GM18870 (cell line): ENCODE data around the gene DDI2.
"Not testable (repeated sequence)": the region's sequence is repeated elsewhere in the genome, so short reads cannot be mapped to it uniquely, and the experiment has no call there.

Source experiments
- ATAC-seq: cut with Tn5 transposase; IDR thresholded peaks from one replicate; pipeline ENCODE4 v1.9.1; 2021; ENCODE audit warnings: moderate library complexity; ENCODE audit not compliant: unreplicated experiment

The DDI2 gene

DNA sequence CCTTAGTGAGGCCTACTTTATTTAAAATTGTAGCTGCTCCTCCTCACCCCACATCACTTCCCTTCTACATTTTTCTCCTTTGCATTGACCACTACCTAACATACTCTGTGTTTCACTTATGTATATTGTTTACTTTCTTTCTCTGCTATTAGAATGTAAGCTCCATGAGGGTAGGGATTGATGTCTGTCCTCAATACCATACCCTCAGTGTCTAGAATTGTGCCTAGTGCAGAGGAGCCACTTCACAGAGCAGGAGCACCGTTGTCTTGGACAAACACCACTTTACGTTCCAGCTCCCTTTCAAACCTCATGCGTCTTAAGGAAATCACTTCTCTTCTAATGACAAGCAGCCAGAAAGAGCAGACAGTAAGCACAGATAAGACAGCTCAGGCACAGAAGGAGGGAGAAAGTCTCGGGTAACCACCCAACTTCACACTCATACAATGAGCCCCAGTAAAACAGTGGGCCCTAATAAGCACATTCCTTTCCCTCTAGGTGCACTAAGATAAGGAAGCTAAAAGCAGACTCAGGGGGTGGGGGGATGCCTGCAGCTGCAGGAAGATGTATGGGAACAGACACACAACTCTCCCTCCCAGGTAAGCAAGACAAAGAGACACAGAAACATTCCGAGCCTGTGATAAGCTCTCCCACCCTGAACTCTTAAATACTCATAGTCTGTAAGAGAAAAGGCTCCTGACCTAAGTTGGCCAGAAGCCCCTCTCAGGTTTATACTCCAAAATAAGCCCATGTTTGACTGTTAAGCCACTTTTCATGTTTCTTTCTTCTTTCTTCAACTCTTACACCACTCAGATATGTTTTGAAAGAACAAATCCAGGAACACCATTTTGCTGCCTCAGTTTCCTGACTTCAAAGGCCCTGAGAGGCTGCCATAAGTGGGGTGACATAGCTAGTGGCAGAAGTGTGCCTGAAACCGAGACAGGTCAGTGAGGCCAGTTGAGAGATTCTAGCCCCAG lies 59.7 kb downstream of the DDI2 start:
- ATAC-seq = no peak

DNA sequence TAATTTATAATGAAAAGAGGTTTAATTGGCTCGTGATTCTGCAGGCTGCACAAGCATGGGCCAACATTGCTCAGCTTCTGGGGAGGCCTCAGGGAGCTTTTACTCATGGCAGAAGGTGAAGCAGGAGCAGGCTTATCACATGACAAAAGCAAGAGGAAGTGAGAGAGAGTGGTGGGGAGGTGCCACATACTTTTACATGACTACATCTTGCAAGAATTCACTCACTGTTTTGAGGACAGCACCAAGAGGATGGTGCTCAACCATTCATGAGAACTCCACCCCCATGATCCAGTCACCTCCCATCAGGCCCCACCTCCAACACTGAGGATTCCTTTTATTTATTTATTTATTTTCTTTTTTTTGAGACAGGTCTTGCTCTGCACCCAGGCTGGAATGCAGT lies 61.3 kb downstream of the DDI2 start:
- no peak for ATAC-seq

GRCh38 chr1:15680131-15680530 lies 62.9 kb downstream of the DDI2 start:
- no peak for ATAC-seq

- ATAC-seq = no peak
These were observed 63.5 kb downstream of the DDI2 start for GRCh38 chr1:15680561-15681348.

DNA sequence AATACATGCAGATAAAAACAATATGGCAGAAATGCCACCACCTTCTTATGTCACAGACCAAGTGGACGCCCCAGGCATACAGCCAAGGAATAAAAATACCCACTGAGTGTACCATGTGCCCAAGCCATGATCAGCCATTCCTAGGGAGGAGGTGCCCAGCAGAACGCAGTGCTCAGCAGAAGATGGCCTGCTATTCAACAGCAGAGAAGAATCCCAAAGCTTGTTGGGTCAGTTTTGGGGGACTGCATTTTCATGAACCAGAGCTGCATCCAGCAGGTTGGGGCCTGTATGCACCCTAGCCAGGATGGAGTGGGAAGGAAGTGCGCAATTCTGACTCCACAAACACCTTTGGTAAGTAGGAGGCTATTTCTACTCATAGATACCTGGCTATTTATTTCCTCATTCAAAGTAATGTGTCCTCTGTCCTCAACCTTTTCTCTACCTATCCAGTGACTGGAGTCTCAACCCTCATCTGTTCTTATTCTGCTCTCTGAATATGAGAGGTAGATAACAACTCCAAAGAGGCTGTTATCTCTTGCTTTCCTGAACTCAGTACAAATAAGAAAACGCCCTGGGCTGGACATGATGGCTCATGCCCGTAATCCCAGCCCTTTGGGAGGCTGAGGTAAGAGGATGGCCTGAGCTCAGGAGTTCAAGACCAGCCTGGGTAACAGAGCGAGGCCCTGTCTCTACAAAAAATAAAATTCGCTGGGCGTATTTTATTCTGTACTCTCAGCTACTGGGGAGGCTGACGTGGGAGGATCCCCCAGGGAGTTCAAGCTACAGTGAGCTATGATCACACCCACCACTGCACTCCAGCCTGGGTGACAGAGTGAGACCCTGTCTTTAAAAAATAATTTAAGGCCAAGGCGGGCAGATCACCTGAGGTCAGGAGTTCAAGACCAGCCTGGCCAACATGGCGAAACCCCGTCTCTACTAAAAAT lies 64.4 kb downstream of the DDI2 start:
- ATAC-seq = no peak

DNA sequence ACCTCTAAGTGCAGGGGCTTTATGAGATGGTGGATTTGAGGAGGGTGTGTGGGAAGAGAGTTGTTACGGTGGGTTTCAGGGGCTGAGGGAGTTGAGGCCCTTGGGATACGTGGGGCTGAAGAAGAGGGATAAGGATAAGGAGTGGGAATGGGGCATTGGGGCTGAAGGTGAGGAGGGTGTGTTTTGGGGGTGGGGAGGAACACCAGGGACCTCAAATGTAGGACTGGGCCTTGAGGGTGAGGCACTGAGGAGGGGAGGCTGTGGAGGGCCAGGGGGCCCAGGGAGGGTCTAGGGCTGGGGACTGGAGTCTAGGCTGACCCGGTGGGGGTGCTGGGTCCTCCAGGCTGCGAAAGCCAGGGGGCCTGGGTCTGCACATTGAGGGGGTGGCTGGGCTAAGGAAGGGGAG lies 65.7 kb downstream of the DDI2 start:
- ATAC-seq = no peak

DNA sequence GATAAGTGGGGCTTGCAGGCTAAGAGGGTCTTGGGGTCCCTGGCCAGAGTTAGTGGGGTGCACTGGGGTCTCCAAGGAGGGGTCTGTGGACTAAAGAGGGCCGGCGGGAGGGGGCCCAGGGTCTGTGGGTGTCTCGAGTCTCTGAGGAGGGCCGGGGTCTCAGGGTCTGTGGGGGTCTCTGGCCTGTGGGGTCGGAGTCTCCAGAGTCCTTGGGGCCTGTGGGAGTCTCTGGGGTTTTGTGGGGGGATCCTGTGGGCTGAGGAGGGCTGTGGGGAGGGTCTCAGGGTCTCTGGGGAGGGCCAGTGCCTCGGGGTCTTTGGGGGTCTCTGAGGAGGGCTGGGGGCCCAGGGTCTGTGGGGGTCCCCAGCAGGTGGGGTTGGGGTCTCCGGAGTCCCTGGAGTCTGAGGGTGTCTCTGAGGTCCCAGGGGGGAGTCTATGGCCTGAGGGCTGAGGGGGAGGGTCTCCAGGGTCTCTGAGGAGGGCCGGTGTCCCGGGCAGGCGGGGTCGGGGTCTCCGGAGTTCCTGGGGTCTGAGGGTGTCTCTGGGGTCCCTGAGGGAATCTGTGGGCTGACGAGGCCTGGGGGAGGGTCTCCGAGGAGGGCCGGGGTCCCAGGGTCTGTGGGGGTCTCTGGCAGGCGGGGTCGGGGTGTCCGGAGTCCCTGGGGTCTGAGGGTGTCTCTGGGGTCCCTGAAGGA lies 66.2 kb downstream of the DDI2 start:
- ATAC-seq = no peak

GRCh38 chr1:15684042-15684461 lies 66.8 kb downstream of the DDI2 start, which contains the start of gene PLEKHM2:
PLEKHM2 (plus strand) TSS chr1:15684320; CDS start chr1:15684559, 239 bp downstream.
- ATAC-seq = no peak

DNA sequence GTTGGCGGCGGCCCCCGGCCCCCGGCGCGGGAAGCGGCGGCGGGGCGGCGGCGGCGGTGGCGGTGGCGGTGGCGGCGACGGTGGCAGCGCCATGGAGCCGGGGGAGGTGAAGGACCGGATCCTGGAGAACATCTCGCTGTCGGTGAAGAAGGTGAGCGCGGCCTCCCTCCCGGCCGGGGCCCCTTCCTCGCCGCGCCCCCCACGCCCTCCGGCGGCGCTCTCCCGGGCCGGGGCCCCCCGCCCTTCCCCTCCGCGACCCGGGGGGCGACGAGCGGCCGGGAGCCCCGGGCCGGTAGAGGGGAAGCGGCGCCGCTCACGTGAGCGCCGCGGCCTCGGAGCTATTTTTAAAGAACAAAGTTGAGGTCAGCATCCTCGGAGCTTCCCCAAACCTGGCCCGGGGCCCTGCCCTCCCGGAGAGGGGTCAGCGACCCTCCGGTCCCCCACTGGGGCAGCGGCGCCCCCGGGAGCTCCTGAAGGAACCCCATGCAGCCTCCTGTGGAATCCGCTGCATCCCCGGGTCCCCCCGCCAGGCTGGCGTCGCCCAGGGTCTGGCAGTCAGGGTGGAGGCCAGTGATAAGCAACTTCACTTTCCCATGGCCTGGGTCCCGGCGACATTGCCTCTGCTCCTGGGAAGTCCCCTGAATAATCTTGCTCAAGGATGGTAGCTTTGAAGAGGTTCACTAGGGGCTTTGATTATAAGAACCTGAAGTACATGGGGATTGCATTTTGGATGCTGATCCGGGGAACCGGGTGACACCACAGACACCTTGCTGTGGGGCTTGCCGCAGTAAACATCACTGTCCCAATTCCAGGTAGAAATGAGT lies 67.4 kb downstream of the DDI2 start:
- no peak for ATAC-seq

GRCh38 chr1:15685820-15686219 lies 68.6 kb downstream of the DDI2 start:
- no peak for ATAC-seq

- ATAC-seq = no peak
These were observed 70.2 kb downstream of the DDI2 start for GRCh38 chr1:15687446-15687845.

- ATAC-seq = no peak
These were observed 73.1 kb downstream of the DDI2 start for GRCh38 chr1:15690317-15690716.

DNA sequence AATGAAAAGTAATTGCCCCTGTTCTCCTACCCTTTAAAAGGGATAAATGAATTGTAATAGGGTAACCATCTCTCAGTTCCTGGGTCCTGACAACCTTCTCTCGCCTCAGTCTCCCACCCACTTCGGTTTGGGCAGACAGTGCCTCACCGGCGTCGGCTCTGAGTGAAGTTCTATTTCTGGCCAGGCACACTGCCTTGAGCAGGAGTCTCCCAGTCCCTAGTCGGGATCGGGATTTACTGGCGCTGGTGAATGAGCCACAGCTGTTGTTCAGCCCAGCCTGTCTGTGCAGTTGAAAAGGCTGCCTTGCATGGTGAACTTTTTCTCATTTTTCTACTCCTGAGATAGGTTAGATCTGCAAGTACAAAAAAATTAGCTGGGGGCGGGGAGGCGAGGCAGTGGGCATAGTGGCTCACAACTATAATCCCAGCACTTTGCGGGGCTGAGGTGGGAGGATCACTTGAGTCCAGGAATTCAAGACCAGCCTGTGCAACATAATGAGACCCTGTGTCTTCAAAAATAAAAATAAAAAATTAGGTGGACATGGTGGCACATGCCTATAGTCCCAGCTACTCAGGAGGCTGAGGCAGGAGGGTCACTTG lies 74.3 kb downstream of the DDI2 start:
- no peak for ATAC-seq

DNA sequence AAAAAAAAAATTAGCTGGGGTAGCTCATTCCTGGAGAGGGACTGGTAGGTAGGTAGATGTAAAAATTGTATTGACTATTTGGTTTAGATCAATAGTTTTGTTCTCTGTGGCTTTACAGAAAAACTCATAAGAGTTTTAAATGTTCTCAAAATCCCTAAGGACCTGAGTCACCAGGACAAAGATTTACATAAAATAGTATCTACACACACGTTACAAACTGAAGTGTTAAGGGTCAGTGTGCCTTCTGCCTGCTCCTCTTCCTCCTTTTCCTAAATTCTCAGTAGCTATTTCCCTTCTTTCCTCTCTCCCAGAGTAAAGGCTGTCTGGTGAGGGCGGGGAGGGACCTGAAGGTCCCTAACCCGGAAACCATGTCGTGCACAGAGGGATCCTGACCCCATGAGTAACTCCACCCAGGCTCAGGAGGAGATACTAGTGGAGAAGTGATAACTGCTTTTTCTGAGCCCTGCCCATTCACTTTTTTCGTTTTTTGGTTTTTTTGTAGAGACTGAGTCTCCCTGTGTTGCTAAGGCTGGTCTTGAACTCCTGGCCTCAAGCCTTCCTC lies 74.9 kb downstream of the DDI2 start:
- no peak for ATAC-seq

DNA sequence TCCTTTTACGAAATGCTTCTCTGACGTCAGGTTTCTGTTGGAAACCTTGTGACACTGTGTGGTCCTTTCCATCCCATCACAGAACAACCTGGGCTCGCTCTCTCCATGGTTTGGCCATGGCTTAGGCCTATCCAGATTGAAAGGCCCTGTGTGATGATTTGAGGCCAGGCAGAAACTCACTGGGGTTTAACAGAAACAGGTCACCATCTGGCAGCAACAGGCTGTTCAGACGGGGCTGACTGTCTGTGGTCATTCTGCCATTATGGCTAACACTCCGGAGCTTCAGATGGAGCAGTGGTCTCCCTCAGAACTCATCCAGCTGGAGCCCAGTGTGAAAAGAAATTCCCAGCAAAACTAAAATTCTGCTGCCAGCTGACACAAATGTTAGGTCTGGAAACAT lies 76.1 kb downstream of the DDI2 start:
- no peak for ATAC-seq

DNA sequence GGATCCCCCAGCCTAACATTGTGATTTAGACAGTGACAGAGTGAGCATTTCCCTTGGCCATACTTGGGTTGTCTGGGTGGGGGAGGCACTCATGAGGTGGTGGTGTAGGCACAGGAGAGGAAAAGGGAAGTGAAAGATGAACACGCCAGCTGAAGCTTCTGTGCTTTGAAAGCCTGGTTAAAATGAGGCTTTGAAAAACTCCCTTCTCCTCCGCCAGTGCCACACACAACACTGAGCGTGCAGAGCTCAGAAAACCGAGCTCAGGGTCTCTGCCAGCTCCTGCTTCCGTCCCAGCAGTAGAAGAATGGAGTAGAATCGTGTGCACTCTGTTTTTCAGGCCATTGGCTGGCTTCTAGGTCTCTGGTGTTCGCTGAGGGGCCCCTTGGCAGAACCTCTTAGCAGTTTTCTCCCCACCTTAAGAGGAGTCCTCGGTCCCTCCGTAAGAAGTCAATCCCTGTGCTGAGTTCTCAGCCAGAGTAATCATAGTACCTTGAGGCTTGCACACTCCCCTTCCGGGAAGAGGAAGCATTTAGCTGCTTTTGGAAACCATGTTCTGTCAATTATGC lies 79.8 kb downstream of the DDI2 start:
- ATAC-seq = peak; percentile 86

DNA sequence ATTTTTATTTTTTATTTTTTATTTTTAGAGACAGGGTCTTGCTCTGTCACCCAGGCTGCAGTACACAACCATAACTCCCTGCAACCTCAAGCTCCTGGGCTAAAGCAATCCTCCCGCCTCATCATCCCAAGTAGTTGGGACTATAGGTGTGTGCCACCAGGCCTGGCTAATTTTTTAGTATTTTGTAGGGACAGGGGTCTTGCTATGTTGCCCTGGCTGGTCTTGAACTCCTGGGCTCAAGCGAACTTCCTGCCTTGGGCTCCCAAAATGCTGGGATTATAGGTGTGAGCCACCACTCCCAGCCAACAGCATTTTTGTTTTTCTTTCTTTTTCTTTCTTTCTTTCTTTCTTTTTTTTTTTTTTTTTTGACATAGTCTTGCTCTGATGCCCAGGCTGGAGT lies 80.9 kb downstream of the DDI2 start:
- no peak for ATAC-seq

GRCh38 chr1:15699321-15699720 lies 82.1 kb downstream of the DDI2 start:
- ATAC-seq = not testable (repeated sequence)
